Measurements from ENCODE around the gene CUBN.

Gene CUBN

DNA sequence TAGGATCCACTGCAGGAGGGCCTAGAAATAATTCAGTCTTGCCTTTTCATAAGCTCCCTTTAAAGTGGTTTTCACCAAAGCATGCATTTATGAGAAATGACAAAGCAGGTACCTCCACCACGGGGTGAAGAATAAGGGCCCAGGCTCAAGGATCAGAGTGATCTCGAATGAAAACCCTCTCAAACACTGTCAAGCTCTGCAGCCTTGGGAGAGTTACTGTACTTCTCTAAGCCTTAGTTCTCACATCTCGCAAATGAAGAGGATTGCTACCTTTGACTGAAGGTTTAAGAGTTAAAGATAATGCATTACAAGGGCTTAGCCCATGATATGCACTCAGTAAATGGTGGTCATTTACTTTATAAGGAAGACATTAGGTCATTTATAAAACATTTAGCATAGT lies 81.7 kb downstream of the CUBN start:
- ChIA-PET POLR2A (interaction anchor here (1.5 kb wide), 1 partner anchor 153 kb away, joined by 4 read pairs; the partner anchor contains the start of gene TRDMT1), CTCF (interaction anchor here (0.6 to 0.7 kb wide), 2 partner anchors 18 to 87 kb away, joined by 3 to 4 read pairs; no protein-coding TSS in a partner anchor)
- Histone ChIP-seq H3K4me1 (ENCODE audit: control insufficient read depth, insufficient read depth, low read length) (no peaks in the 10 kb centered on the region), H3K27ac (ENCODE audit: extremely low read depth, low read depth, low read length) (no peak overlapping the region), H3K4me3 (ENCODE audit: low read depth, low read length) (no peak overlapping the region), H3K9me3 (ENCODE audit: control insufficient read depth, insufficient read depth, low read depth, low read length) (no peaks in the 10 kb centered on the region), H3K36me3 (ENCODE audit: control insufficient read depth in 2 of 2, insufficient read depth in 1 of 2, low read length in 2 of 2) (no peaks in the 10 kb centered on the region)
- TF ChIP-seq, protein P1, sequence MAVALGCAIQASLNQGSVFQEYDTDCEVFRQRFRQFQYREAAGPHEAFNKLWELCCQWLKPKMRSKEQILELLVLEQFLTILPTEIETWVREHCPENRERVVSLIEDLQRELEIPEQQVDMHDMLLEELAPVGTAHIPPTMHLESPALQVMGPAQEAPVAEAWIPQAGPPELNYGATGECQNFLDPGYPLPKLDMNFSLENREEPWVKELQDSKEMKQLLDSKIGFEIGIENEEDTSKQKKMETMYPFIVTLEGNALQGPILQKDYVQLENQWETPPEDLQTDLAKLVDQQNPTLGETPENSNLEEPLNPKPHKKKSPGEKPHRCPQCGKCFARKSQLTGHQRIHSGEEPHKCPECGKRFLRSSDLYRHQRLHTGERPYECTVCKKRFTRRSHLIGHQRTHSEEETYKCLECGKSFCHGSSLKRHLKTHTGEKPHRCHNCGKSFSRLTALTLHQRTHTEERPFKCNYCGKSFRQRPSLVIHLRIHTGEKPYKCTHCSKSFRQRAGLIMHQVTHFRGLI (tag by site-specific recombination; IDR thresholded peaks at IDR 0.05): no peak
- TF ChIP-seq ZNF777 (tag by site-specific recombination; IDR thresholded peaks at IDR 0.05; ENCODE audit: borderline replicate concordance) (no peak), ZNF140 (tag by site-specific recombination; IDR thresholded peaks at IDR 0.05) (no peak), ZNF202 (tag by site-specific recombination; IDR thresholded peaks at IDR 0.05; ENCODE audit: borderline replicate concordance) (no peak), ZNF157 (tag by site-specific recombination; IDR thresholded peaks at IDR 0.05) (no peak)

DNA sequence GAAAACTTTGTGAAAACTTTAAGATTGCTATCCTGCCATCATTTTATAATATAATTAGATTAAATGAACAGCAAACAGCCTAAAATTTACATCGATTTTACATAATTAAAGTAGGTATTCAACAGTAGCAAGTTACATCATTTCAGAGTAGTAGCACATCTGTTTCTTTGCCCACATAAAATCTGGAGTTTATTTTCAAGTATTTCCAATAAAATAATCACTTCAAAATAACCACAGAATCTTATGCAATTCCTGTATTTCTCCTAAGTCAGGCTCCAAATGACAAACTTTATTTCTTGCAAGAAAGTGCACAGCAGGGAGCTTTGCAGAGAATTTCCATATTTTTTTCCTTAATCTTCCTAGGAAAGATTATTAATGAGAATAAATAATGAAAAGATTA lies 82.6 kb downstream of the CUBN start:
- CTCF ChIA-PET: interaction anchor here (0.8 kb wide), 1 partner anchor 29 kb away, joined by 5 read pairs; no protein-coding TSS in a partner anchor
- no peak overlapping the region for H3K27ac ChIP-seq (ENCODE audit: extremely low read depth, low read depth, low read length)
- TF ChIP-seq KLF7 (tag by site-specific recombination; IDR thresholded peaks at IDR 0.05; ENCODE audit: borderline replicate concordance) (no peak), ZNF112 (tag by site-specific recombination; IDR thresholded peaks at IDR 0.05) (no peak), ZNF596 (tag by site-specific recombination; IDR thresholded peaks at IDR 0.05) (no peak), ZNF660 (tag by site-specific recombination; IDR thresholded peaks at IDR 0.05) (no peak), ZBTB8A (tag by site-specific recombination; IDR thresholded peaks at IDR 0.05) (no peak), ZNF121 (tag by site-specific recombination; IDR thresholded peaks at IDR 0.05) (no peak), ZNF354C (tag by site-specific recombination; IDR thresholded peaks at IDR 0.05; ENCODE audit: borderline replicate concordance, low read depth) (no peak), ZNF560 (tag by site-specific recombination; IDR thresholded peaks at IDR 0.05; ENCODE audit: borderline replicate concordance) (no peak)
- TF ChIP-seq, protein P2, sequence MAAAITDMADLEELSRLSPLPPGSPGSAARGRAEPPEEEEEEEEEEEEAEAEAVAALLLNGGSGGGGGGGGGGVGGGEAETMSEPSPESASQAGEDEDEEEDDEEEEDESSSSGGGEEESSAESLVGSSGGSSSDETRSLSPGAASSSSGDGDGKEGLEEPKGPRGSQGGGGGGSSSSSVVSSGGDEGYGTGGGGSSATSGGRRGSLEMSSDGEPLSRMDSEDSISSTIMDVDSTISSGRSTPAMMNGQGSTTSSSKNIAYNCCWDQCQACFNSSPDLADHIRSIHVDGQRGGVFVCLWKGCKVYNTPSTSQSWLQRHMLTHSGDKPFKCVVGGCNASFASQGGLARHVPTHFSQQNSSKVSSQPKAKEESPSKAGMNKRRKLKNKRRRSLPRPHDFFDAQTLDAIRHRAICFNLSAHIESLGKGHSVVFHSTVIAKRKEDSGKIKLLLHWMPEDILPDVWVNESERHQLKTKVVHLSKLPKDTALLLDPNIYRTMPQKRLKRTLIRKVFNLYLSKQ (tag by site-specific recombination; IDR thresholded peaks at IDR 0.05; ENCODE audit: borderline replicate concordance): no peak
- TF ChIP-seq, protein P3, sequence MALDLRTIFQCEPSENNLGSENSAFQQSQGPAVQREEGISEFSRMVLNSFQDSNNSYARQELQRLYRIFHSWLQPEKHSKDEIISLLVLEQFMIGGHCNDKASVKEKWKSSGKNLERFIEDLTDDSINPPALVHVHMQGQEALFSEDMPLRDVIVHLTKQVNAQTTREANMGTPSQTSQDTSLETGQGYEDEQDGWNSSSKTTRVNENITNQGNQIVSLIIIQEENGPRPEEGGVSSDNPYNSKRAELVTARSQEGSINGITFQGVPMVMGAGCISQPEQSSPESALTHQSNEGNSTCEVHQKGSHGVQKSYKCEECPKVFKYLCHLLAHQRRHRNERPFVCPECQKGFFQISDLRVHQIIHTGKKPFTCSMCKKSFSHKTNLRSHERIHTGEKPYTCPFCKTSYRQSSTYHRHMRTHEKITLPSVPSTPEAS (tag by site-specific recombination; IDR thresholded peaks at IDR 0.05): no peak
- POLR2A ChIA-PET: interaction anchor here (1.5 kb wide), 1 partner anchor 154 kb away, joined by 4 read pairs; the partner anchor contains the start of gene TRDMT1
- H3K4me1 ChIP-seq (ENCODE audit: control insufficient read depth, insufficient read depth, low read length): no peaks in the 10 kb centered on the region
- H3K4me3 ChIP-seq (ENCODE audit: low read depth, low read length): no peak overlapping the region
- no peaks in the 10 kb centered on the region for H3K36me3 ChIP-seq (ENCODE audit: control insufficient read depth in 2 of 2, insufficient read depth in 1 of 2, low read length in 2 of 2)
- no peaks in the 10 kb centered on the region for H3K9me3 ChIP-seq (ENCODE audit: control insufficient read depth, insufficient read depth, low read depth, low read length)

DNA sequence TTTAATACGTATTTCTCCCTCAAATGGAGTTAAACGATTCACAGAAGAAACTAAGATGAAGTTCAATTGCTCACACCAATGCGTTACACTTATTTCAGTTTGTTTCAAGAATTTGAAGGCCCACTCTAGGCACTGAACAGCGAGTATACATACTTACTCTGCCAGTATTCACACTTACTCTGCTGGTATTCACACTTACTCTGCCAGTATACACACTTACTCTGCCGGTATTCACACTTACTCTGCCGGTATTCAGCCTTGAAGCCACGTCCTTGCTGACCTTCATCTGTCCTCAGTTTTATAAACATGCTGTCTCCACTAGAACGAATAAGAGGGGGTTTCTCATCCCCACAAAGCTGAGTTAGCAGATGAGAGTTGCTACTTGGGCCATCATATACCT lies 86.0 kb downstream of the CUBN start:
- Histone ChIP-seq H3K9me3 (ENCODE audit: control insufficient read depth, insufficient read depth, low read depth, low read length) (no peaks in the 10 kb centered on the region), H3K4me3 (ENCODE audit: low read depth, low read length) (no peak overlapping the region), H3K4me1 (ENCODE audit: control insufficient read depth, insufficient read depth, low read length) (no peaks in the 10 kb centered on the region), H3K27ac (ENCODE audit: extremely low read depth, low read depth, low read length) (no peak overlapping the region), H3K36me3 (ENCODE audit: control insufficient read depth in 2 of 2, insufficient read depth in 1 of 2, low read length in 2 of 2) (no peaks in the 10 kb centered on the region)
- CTCF ChIA-PET: no interaction called here
- POLR2A ChIA-PET: no interaction called here
- no peak for TF ChIP-seq SP7 (tag by site-specific recombination; IDR thresholded peaks at IDR 0.05)
- TF ChIP-seq, protein P4, sequence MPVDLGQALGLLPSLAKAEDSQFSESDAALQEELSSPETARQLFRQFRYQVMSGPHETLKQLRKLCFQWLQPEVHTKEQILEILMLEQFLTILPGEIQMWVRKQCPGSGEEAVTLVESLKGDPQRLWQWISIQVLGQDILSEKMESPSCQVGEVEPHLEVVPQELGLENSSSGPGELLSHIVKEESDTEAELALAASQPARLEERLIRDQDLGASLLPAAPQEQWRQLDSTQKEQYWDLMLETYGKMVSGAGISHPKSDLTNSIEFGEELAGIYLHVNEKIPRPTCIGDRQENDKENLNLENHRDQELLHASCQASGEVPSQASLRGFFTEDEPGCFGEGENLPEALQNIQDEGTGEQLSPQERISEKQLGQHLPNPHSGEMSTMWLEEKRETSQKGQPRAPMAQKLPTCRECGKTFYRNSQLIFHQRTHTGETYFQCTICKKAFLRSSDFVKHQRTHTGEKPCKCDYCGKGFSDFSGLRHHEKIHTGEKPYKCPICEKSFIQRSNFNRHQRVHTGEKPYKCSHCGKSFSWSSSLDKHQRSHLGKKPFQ (tag by site-specific recombination; IDR thresholded peaks at IDR 0.05): peak; percentile 95
